Natural killer cell (primary cell): ENCODE data around the gene KCNJ12. TPM values are rescaled to one million over a fixed set of nuclear protein-coding genes. Genes with fewer than 3 reads are reported as not detected.
A peak's percentile ranks its signal among the peaks of the same experiment; 100 is the strongest.
"Not testable (repeated sequence)": the region's sequence is repeated elsewhere in the genome, so short reads cannot be mapped to it uniquely, and the experiment has no call there.

Source experiments
- ATAC-seq, 3 donors: fragments of 150-1000 bp in 2 of 3; fragments of 200-7000 bp in 1 of 3; cut with Tn5 transposase; 1 replicate in 1 of 3; 2 replicates in 2 of 3; pipeline ENCODE4 v1.10.0; 2021; ENCODE audit warnings: mild to moderate bottlenecking in 2 of 3, moderate library complexity in 2 of 3
- DNase-seq, 2 donors: peaks; one replicate each; pipeline versions ENCODE4 v3.0.0 to v3.0.0-alpha.2; 2013 to 2021; ENCODE audit warnings: mixed read lengths in 1 of 2
- H3K27ac ChIP-seq: one replicate; pipeline ENCODE4 v1.5.1; 2013; ENCODE audit warnings: mild to moderate bottlenecking, low read length
- H3K27me3 ChIP-seq: one replicate; pipeline ENCODE4 v1.6.1; 2013; ENCODE audit warnings: low read length; ENCODE audit not compliant: control insufficient read depth, insufficient read depth
- H3K36me3 ChIP-seq: one replicate; pipeline ENCODE4 v1.6.1; 2013; ENCODE audit warnings: low read length; ENCODE audit not compliant: control insufficient read depth, insufficient read depth
- H3K4me1 ChIP-seq: one replicate; pipeline ENCODE4 v1.6.1; 2013; ENCODE audit warnings: low read length; ENCODE audit not compliant: control insufficient read depth, insufficient read depth
- H3K4me3 ChIP-seq: one replicate; pipeline ENCODE4 v1.5.1; 2013; ENCODE audit warnings: low read length
- H3K9me3 ChIP-seq: one replicate; pipeline ENCODE4 v1.6.1; 2013; ENCODE audit warnings: low read length; ENCODE audit not compliant: control insufficient read depth, insufficient read depth
- H3K27ac Mint-ChIP-seq, 2 donors: one replicate each; pipeline ENCODE4 v1.8.0; 2022; ENCODE audit warnings: mild to moderate bottlenecking in 2 of 2, mixed read lengths in 2 of 2, moderate library complexity in 1 of 2
- H3K27me3 Mint-ChIP-seq, 2 donors: one replicate each; pipeline ENCODE4 v1.8.0; 2022; ENCODE audit warnings: low read depth in 2 of 2, mixed read lengths in 2 of 2
- H3K36me3 Mint-ChIP-seq: one replicate; pipeline ENCODE4 v1.8.0; 2022; ENCODE audit warnings: mixed read lengths
- H3K4me1 Mint-ChIP-seq, 2 donors: one replicate each; pipeline ENCODE4 v1.8.0; 2022; ENCODE audit warnings: mixed read lengths in 2 of 2
- H3K4me3 Mint-ChIP-seq: one replicate; pipeline ENCODE4 v1.8.0; 2022; ENCODE audit warnings: mild to moderate bottlenecking, moderate library complexity, mixed read lengths
- H3K9me3 Mint-ChIP-seq, 2 donors: one replicate each; pipeline ENCODE4 v1.8.0; 2022; ENCODE audit warnings: mixed read lengths in 2 of 2
- CTCF ChIP-seq: fragments of 200-600 bp; IDR thresholded peaks from one replicate; pipeline ENCODE4 v1.8.0; 2022; ENCODE audit warnings: antibody characterized with exemption
- WGBS: methylation state at CpG from one replicate; pipeline ENCODE4 v1.1.7; 2013; ENCODE audit warnings: missing lambda C conversion rate; ENCODE audit not compliant: insufficient coverage; 5-methylcytosine and 5-hydroxymethylcytosine counted together
- intact Hi-C: fragments of 100-400 bp; cut with micrococcal nuclease; formaldehyde crosslinking; loops from one replicate; pipeline ENCODE4 v1.14.2; 2022
- total RNA-seq, 4 donors: library from RNA; stranded (reverse); fragments of 120-200 nt in 1 of 4; gene quantifications; one replicate each; pipeline versions ENCODE4 v1.2.3 to v1.2.4, GENCODE V29; 2013 to 2022

The KCNJ12 gene
- total RNA-seq, 3 donors from 2014 or later (not counting 1 experiment from before 2014, with no cell fraction given), result 0.14 TPM; not detected in 2

GRCh38 chr17:21345236-21345635 is 30.9 kb upstream of the KCNJ12 start:
- no peaks in the 10 kb centered on the region for H3K9me3 ChIP-seq
- H3K4me1 ChIP-seq, result peaks cover 24% of the 10 kb centered on the region
- no peak for DNase-seq
- H3K4me3 Mint-ChIP-seq, result no peak overlapping the region
- no peak for ATAC-seq
- intact Hi-C loops, result no loop called here
- no peak overlapping the region for H3K27ac Mint-ChIP-seq
- H3K36me3 Mint-ChIP-seq, result no peaks in the 10 kb centered on the region
- H3K4me1 Mint-ChIP-seq, result peaks cover 5 to 17% of the 10 kb centered on the region in 2 donors
- H3K27me3 ChIP-seq, result no peaks in the 10 kb centered on the region
- H3K27ac ChIP-seq, result no peak overlapping the region
- H3K36me3 ChIP-seq, result no peaks in the 10 kb centered on the region
- no peaks in the 10 kb centered on the region for H3K27me3 Mint-ChIP-seq
- TF ChIP-seq CTCF, result no peak
- no peaks in the 10 kb centered on the region for H3K9me3 Mint-ChIP-seq
- H3K4me3 ChIP-seq, result no peak overlapping the region
- 69% methylated on average over 10 of the region's 10 CpGs for WGBS

- ATAC-seq, H3K36me3 Mint-ChIP-seq, H3K27me3 Mint-ChIP-seq, H3K9me3 ChIP-seq, intact Hi-C loops, H3K9me3 Mint-ChIP-seq, H3K27ac ChIP-seq, H3K4me3 ChIP-seq, H3K4me3 Mint-ChIP-seq, DNase-seq, H3K36me3 ChIP-seq, H3K27ac Mint-ChIP-seq, H3K27me3 ChIP-seq: not testable (repeated sequence)
- peaks cover 24% of the 10 kb centered on the region for H3K4me1 ChIP-seq
- no CpG with 5 or more reads among the region's 2 CpGs for WGBS
- peaks cover 6 to 17% of the 10 kb centered on the region in 2 donors for H3K4me1 Mint-ChIP-seq
Measured at GRCh38 chr17:21346107-21346506, 30.1 kb upstream of the KCNJ12 start.

GRCh38 chr17:21346651-21347250 is 29.4 kb upstream of the KCNJ12 start:
- intact Hi-C loops, H3K27ac Mint-ChIP-seq, H3K36me3 Mint-ChIP-seq, H3K27ac ChIP-seq, H3K27me3 Mint-ChIP-seq, H3K9me3 ChIP-seq, H3K4me3 Mint-ChIP-seq, H3K9me3 Mint-ChIP-seq, H3K27me3 ChIP-seq, ATAC-seq, H3K4me3 ChIP-seq, H3K36me3 ChIP-seq: not testable (repeated sequence)
- peaks cover 12 to 20% of the 10 kb centered on the region in 2 donors for H3K4me1 Mint-ChIP-seq
- peak in 1 of 2 donors; percentile 13 for DNase-seq
- H3K4me1 ChIP-seq, result peaks cover 30% of the 10 kb centered on the region
- 84% methylated on average over 6 of the region's 10 CpGs for WGBS

GRCh38 chr17:21347660-21348059 is 28.5 kb upstream of the KCNJ12 start:
- H3K36me3 ChIP-seq, H3K27ac Mint-ChIP-seq, H3K4me3 ChIP-seq, H3K36me3 Mint-ChIP-seq, intact Hi-C loops, H3K27me3 Mint-ChIP-seq, H3K27me3 ChIP-seq, H3K9me3 Mint-ChIP-seq, H3K9me3 ChIP-seq: not testable (repeated sequence)
- ATAC-seq, result peak; percentile 3 to 14 (median 4)
- peak in 1 of 2 donors; percentile 7 for DNase-seq
- peak overlapping the region; percentile 45 for H3K27ac ChIP-seq
- H3K4me1 Mint-ChIP-seq, result peaks cover 13 to 20% of the 10 kb centered on the region in 2 donors
- H3K4me1 ChIP-seq, result peaks cover 32% of the 10 kb centered on the region
- 94% methylated on average over 3 of the region's 6 CpGs for WGBS
- peak overlapping the region; percentile 53 for H3K4me3 Mint-ChIP-seq

DNA sequence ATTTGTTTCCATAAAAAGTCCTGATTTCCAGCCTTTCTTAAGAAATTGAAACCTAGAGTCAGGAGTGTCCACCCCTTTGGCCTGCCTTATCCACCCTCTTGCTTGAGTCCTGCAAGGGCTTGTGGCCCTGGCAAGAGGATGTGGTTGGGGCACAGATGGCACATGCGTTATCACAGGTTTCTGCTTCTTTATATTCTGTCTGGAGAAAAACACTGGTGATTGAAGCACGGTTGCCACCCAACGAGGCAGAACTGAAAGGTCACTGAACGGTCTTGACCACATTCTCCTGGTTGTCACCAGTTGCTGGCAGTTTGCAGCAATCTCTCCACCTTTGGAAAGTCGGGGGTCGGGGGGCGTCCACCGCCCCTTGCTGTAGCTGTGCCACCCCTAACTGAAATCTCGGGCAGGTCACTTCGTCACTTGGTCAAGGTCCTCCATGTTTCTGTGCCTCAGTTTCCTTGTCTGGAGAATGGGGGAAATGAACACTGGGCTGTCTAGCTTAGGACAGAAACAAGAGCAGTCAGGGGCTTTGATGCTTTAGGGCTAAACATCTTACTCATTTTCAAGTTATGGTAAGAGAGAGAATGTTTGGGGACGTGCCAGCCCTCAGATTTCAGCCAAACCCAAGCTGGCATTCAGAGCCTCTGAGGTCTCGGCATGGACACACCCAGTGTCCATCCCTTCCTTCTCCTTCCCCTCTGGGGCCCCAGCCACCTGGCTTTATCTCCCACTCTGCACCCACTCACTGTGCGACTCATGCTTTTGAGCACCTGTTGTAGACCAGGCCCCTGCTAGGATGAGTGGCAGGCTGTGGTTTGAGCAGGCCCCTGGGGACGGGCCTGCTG is 27.9 kb upstream of the KCNJ12 start:
- ATAC-seq, result peak; percentile 62 to 75 (median 68)
- H3K36me3 ChIP-seq, H3K9me3 Mint-ChIP-seq, H3K27me3 Mint-ChIP-seq, intact Hi-C loops, H3K4me3 Mint-ChIP-seq, H3K36me3 Mint-ChIP-seq, H3K27me3 ChIP-seq, H3K4me3 ChIP-seq, H3K9me3 ChIP-seq: not testable (repeated sequence)
- H3K4me1 ChIP-seq, result peaks cover 32% of the 10 kb centered on the region
- DNase-seq, result peak in 1 of 2 donors; percentile 15
- Mint-ChIP-seq H3K27ac (peak overlapping the region; percentile 46 to 72), H3K4me1 (peaks cover 13 to 20% of the 10 kb centered on the region in 2 donors)
- H3K27ac ChIP-seq, result peak overlapping the region; percentile 52
- WGBS, result 9% methylated on average over 3 of the region's 14 CpGs

- H3K9me3 ChIP-seq, H3K27me3 Mint-ChIP-seq, intact Hi-C loops, H3K9me3 Mint-ChIP-seq, H3K4me3 Mint-ChIP-seq, H3K36me3 Mint-ChIP-seq, H3K27me3 ChIP-seq, H3K36me3 ChIP-seq, ATAC-seq, H3K4me3 ChIP-seq: not testable (repeated sequence)
- Histone ChIP-seq H3K4me1 (peaks cover 32% of the 10 kb centered on the region), H3K27ac (peak overlapping the region; percentile 35)
- Mint-ChIP-seq H3K4me1 (peaks cover 13 to 20% of the 10 kb centered on the region in 2 donors), H3K27ac (peak overlapping the region in 1 of 2 donors; percentile 72)
- DNase-seq, result peak in 1 of 2 donors; percentile 12
- WGBS, result no CpG with 5 or more reads among the region's 7 CpGs
Measured at GRCh38 chr17:21348926-21349261, 27.3 kb upstream of the KCNJ12 start.

- H3K4me3 ChIP-seq, H3K27me3 Mint-ChIP-seq, intact Hi-C loops, H3K36me3 Mint-ChIP-seq, H3K9me3 Mint-ChIP-seq, H3K4me3 Mint-ChIP-seq, H3K27ac ChIP-seq, H3K9me3 ChIP-seq, H3K27me3 ChIP-seq, H3K36me3 ChIP-seq: not testable (repeated sequence)
- peaks cover 32% of the 10 kb centered on the region for H3K4me1 ChIP-seq
- peak in 1 of 2 donors; percentile 13 for DNase-seq
- Mint-ChIP-seq H3K4me1 (peaks cover 13 to 17% of the 10 kb centered on the region in 2 donors), H3K27ac (peak overlapping the region in 1 of 2 donors; percentile 72)
- WGBS, result 68% methylated on average over 5 of the region's 6 CpGs
- ATAC-seq, result peak in 1 of 3 donors; percentile 10
Measured at GRCh38 chr17:21349358-21350050, 26.7 kb upstream of the KCNJ12 start.
